ENCODE results near the gene ZBTB7C.

The ZBTB7C gene

GRCh38 chr18:48191494-48191893, 217.7 kb downstream of the ZBTB7C start:
- DNase-seq (ENCODE audit: low read depth in 3 of 3): no peak

DNA sequence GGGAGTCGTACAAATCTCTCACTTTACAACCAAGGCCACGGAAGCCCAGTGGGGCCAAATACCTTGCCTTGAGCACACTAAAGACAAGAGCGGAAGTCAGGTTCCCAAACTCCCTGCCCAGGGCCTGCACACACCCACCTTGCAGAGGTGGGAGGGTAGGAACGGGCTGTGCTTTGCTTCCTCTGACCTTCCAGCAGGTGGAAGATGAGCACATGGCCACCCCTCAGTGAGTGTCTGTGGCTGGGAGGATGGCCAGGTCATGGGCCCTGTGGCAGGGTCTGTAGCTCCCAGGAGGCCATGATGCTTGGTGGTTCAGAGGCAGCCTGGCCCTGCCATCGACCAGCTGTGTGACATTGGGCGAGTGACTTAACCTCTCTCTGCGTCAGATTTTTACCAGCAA, 218.2 kb downstream of the ZBTB7C start:
- no peak for DNase-seq (ENCODE audit: low read depth in 3 of 3)

DNA sequence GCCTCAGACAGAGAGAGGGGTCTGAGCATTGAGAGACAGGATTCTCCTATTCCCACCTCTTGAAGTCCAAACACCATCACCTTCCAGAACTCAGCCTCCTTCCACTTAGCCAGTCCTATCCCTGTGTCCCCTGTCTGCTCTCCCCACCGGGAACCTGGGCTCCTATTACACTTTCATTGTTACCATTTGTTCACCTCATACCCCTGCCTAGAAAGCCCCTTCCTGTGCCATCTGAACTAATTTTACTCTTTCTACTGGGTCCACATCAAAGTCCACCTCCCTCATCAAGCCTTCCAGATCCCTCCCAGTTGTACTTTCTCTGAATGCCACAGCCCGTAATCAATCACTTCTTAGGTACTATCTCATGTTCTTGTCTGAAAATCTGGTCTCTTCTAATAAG, 220.6 kb downstream of the ZBTB7C start:
- DNase-seq (ENCODE audit: low read depth in 3 of 3): no peak

GRCh38 chr18:48186861-48187260, 222.3 kb downstream of the ZBTB7C start:
- DNase-seq (ENCODE audit: low read depth in 3 of 3): no peak

- no peak for DNase-seq (ENCODE audit: low read depth in 3 of 3)
These were observed 222.9 kb downstream of the ZBTB7C start for GRCh38 chr18:48186131-48186766.

DNA sequence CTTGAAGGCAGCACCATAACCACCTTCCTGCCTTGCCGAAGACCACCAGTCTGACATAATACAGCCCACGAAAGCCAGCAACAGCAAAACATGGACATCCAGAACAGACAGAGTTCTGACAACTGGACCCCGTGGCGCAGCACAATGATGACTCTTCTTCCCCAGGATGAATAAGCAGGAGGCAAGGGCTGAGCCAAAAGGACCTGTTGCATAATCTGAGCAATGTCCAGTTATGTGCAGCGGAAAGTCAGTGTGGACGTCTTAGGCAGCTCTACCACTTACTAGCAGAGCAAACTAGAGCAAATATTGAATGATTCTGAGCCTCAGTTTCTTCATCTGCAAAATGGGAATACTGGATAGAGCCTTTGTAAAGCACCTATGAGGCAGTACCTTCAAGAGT, 225.1 kb downstream of the ZBTB7C start:
- no peak for DNase-seq (ENCODE audit: low read depth in 3 of 3)

GRCh38 chr18:48183613-48184012, 225.6 kb downstream of the ZBTB7C start:
- DNase-seq (ENCODE audit: low read depth in 3 of 3): no peak

DNA sequence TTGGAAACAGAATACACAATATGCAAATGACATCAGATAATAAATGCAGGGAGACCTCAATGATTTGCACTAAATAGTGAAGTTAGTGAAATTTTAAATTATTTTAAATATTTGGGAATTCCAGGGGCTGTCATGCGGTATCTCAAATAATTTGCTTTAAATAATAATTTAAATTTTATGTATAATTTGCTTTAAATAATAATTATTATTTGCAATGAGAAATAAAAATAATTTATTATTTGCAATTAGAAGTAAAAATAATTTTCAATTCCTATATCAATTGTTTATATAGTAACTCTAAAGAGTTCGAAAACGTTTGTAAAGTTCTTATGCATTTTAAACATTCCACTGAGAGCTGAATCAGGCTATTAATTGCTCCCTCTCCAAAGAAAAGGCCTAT, 226.4 kb downstream of the ZBTB7C start:
- DNase-seq (ENCODE audit: low read depth in 3 of 3): no peak

GRCh38 chr18:48181857-48182256, 227.3 kb downstream of the ZBTB7C start:
- no peak for DNase-seq (ENCODE audit: low read depth in 3 of 3)

DNA sequence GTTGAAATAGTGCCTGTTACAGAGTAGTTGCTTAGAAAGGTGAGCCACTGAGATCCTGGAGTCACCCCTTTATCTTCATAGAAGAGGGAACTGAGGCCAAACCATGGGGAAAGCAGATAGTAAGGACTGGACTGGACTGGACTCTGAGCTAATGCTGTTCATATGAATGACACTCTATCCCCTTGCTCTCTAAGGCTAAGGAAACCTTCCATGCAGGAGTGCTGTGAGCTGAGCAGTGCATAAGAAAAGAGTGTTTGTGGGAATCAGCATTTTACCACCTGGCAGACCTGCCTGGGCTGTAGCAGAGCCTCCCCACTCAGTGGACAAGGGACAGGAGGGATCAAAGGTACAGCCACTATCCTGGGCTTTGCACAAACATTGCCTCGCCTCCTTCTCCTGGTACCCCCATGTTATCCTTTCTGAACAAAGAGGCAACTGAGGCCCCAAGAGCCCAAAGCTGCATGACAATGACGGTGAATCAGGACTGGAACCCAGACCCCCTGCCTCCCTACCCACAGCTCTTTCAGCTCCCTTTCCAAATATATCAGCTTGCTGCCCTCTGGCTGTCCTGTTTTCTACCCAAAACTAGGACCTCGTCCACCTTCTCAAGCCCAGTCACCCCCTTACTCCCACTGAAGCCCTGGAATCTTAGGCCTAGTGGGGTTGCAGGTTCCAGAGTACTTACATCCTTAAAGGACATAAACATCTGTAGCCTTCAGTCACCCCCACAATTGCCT, 227.9 kb downstream of the ZBTB7C start:
- no peak for DNase-seq (ENCODE audit: low read depth in 3 of 3)

DNA sequence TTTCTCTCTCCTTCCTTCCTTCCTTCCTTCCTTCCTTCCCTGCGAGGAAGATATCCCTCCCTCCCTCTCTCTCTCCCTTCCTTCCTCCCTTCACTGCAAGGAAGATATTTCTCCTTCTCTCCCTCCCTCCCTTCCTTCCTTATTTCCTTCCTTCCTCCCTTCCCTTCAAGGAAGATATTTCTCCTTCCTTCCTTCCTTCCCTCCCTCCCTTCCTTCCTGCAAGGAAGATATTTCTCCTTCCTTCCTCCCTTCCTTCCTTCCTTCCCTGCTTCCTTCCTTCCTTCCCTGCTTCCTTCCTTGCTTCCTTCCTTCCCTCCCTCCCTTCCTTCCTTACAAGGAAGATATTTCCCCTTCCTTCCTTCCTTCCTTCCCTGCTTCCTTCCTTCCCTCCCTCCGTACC, 229.5 kb downstream of the ZBTB7C start:
- DNase-seq (ENCODE audit: low read depth in 3 of 3): no peak

GRCh38 chr18:48179001-48179400, 230.2 kb downstream of the ZBTB7C start:
- DNase-seq (ENCODE audit: low read depth in 3 of 3): no peak

- no peak for DNase-seq (ENCODE audit: low read depth in 3 of 3)
These were observed 232.3 kb downstream of the ZBTB7C start for GRCh38 chr18:48176909-48177308.

DNA sequence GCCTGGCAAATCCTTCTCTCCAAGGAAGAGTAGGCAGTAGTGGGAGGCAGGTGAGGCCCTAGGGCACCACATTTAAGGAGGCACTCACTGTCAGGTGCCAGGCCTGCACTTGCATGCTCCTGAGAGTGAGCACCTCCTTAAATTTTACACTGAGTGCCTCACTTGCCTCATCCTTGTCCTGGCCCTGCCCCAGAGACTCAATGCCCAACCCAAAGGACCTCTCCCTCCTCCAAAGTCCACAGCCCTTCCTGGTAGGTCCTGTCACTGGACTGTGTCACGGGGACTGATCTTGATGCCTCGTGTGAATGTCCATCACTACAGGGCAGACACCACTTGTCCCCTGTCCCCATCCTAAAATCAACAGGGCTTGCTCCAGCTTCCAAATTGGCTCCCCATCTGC, 235.6 kb downstream of the ZBTB7C start:
- no peak for DNase-seq (ENCODE audit: low read depth in 3 of 3)

- no peak for DNase-seq (ENCODE audit: low read depth in 3 of 3)
These were observed 236.8 kb downstream of the ZBTB7C start for GRCh38 chr18:48172226-48173006.

GRCh38 chr18:48171490-48172188, 237.5 kb downstream of the ZBTB7C start:
- DNase-seq (ENCODE audit: low read depth in 3 of 3): no peak

GRCh38 chr18:48170651-48171050, 238.5 kb downstream of the ZBTB7C start:
- DNase-seq (ENCODE audit: low read depth in 3 of 3): no peak

- DNase-seq (ENCODE audit: low read depth in 3 of 3): no peak
These were observed 240.3 kb downstream of the ZBTB7C start for GRCh38 chr18:48168861-48169260.

GRCh38 chr18:48167897-48168253, 241.3 kb downstream of the ZBTB7C start:
- DNase-seq (ENCODE audit: low read depth in 3 of 3): no peak

DNA sequence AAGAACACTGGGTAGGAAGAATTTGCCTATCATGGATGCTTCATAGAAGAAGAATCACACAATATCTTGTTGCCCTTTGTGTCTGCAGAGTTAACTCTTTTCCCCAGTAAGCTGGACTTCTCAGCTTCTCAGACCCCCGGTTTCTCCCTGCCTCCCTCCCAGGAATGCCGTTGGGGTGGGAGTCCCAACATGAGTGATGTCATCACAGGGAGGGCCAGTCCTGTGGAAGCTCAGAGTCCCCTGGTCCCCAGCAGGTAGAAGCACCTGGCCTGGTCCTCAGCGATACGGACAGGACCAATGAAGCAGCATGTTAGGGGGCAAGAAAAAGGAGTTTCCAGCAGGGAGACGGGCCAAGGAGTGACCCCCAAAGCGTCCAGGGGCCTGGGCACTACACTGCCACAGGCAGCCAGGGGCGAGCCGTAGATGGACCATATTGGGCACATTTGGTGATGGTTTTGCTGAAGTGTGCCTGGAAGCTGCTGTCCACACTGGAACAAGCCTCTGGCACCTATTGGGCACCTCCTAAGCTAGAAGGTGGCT, 242.8 kb downstream of the ZBTB7C start:
- no peak for DNase-seq (ENCODE audit: low read depth in 3 of 3)

- DNase-seq (ENCODE audit: low read depth in 3 of 3): no peak
These were observed 243.9 kb downstream of the ZBTB7C start for GRCh38 chr18:48165111-48165866.

All from stimulated activated CD4-positive, alpha-beta T cell treated with anti-CD3 and anti-CD28 coated beads, TNF-alpha, amount 100 ng/mL, for 4 hours (primary cell).